PC-3 (cell line): Measurements from ENCODE around the gene SLAMF7. TPM values are rescaled to one million over a fixed set of nuclear protein-coding genes. Genes with fewer than 3 reads are reported as not detected.

Experiments
- ATAC-seq: fragments of 200-7000 bp; cut with Tn5 transposase; 2 replicates; pipeline ENCODE4 v1.9.1; 2020; ENCODE audit warnings: mild to moderate bottlenecking, moderate library complexity
- BruUV-seq: library from RNA; stranded (reverse); fragments of 400-500 nt; replicated peaks from 2 replicates; lab custom pipeline; 2021; lab: Mats Ljungman, UMichigan
- CTCF ChIA-PET: fragments of 300-600 bp; sonication (Branson Sonifier 250); formaldehyde crosslinking; loops from one replicate; lab custom pipeline; 2022; ENCODE audit warnings: antibody characterized with exemption; lab: Charles Lee
- POLR2A ChIA-PET: fragments of 300-600 bp; sonication (Branson Sonifier 250); formaldehyde crosslinking; loops from one replicate; lab custom pipeline; 2022; ENCODE audit warnings: antibody characterized with exemption; ENCODE audit not compliant: unreplicated experiment; lab: Charles Lee
- DNase-seq: peaks from one replicate; pipeline ENCODE4 v3.0.0-alpha.2; 2015
- H2AFZ ChIP-seq: fragments of 300-600 bp; sonication (generic); 2 replicates; pipeline ENCODE4 v1.6.0; 2016; ENCODE audit warnings: antibody characterized with exemption, low read length
- H3F3A ChIP-seq: fragments of 300-600 bp; sonication (generic); one replicate; pipeline ENCODE4 v1.6.0; 2017; ENCODE audit warnings: antibody characterized with exemption, low read length, control low read depth, mild to moderate bottlenecking; ENCODE audit not compliant: unreplicated experiment
- H3K27ac ChIP-seq: fragments of 300-600 bp; sonication (generic); 2 replicates; pipeline ENCODE4 v1.5.1; 2016; ENCODE audit warnings: mild to moderate bottlenecking, low read length
- H3K27me3 ChIP-seq: fragments of 300-600 bp; sonication (generic); 2 replicates; pipeline ENCODE4 v1.6.1; 2016; ENCODE audit warnings: low read length, mixed read lengths
- H3K36me3 ChIP-seq: fragments of 300-600 bp; sonication (generic); 2 replicates; pipeline ENCODE4 v1.6.1; 2016; ENCODE audit warnings: low read depth, mixed run types, low read length, mixed read lengths
- H3K4me1 ChIP-seq: fragments of 300-600 bp; sonication (generic); 2 replicates; pipeline ENCODE4 v1.5.1; 2016; ENCODE audit warnings: low read length; ENCODE audit not compliant: insufficient read depth
- H3K4me2 ChIP-seq: fragments of 300-600 bp; sonication (generic); 2 replicates; pipeline ENCODE4 v1.6.0; 2016; ENCODE audit warnings: low read length
- H3K4me3 ChIP-seq: fragments of 300-600 bp; sonication (generic); 2 replicates; pipeline ENCODE4 v1.5.1; 2016; ENCODE audit warnings: mild to moderate bottlenecking, low read length, mixed read lengths
- H3K79me2 ChIP-seq: fragments of 300-600 bp; sonication (generic); 2 replicates; pipeline ENCODE4 v1.6.1; 2017; ENCODE audit warnings: low read length, mixed read lengths
- H3K9ac ChIP-seq: fragments of 300-600 bp; sonication (generic); 2 replicates; pipeline ENCODE4 v1.6.0; 2016; ENCODE audit warnings: mild to moderate bottlenecking, low read length
- H3K9me2 ChIP-seq: fragments of 300-600 bp; sonication (generic); replicated peaks from 2 replicates; pipeline ENCODE4 v1.6.1; 2016; ENCODE audit warnings: mixed run types, low read length, mixed read lengths
- H3K9me3 ChIP-seq: fragments of 300-600 bp; sonication (generic); 2 replicates; pipeline ENCODE4 v1.6.1; 2016; ENCODE audit warnings: low read length, mixed read lengths
- H4K20me1 ChIP-seq: fragments of 300-600 bp; sonication (generic); 2 replicates; pipeline ENCODE4 v1.6.1; 2016; ENCODE audit warnings: low read length, mixed read lengths
- CTCF ChIP-seq: fragments of 300-600 bp; sonication (generic); conservative IDR thresholded peaks from 2 replicates; pipeline ENCODE4 v1.5.1; 2017; ENCODE audit warnings: antibody characterized with exemption, low read depth, mild to moderate bottlenecking, low read length
- EZH2 ChIP-seq: fragments of 300-600 bp; sonication (generic); IDR thresholded peaks from one replicate; pipeline ENCODE4 v1.6.1; 2017; ENCODE audit warnings: antibody characterized with exemption, mild to moderate bottlenecking, low read length; ENCODE audit not compliant: unreplicated experiment
- EZH2phosphoT487 ChIP-seq: fragments of 300-600 bp; sonication (generic); IDR thresholded peaks from 2 replicates; pipeline ENCODE4 v1.6.1; 2018; ENCODE audit warnings: mild to moderate bottlenecking, antibody characterized with exemption, low read length, borderline replicate concordance
- intact Hi-C: fragments of 100-400 bp; cut with micrococcal nuclease; formaldehyde crosslinking; loops from 2 replicates; pipeline ENCODE4 v1.9.0; 2023
- total RNA-seq: library from RNA; depleted of rRNA; stranded (reverse); fragments of >200 nt; gene quantifications from 2 replicates; pipeline ENCODE4 v1.2.3, GENCODE V29; 2014

The SLAMF7 gene
- total RNA-seq, 1 experiment from 2014 or later: 0.15 TPM

GRCh38 chr1:160777486-160778089 is 38.5 kb downstream of the SLAMF7 start:
- Histone ChIP-seq H3K79me2 (no peaks in the 10 kb centered on the region), H3K4me2 (no peak overlapping the region), H4K20me1 (no peaks in the 10 kb centered on the region), H3K36me3 (no peaks in the 10 kb centered on the region), H3K9me2 (no peaks in the 10 kb centered on the region), H2AFZ (no peak overlapping the region), H3K4me1 (peaks cover 28% of the 10 kb centered on the region), H3K9me3 (no peaks in the 10 kb centered on the region), H3K27me3 (no peaks in the 10 kb centered on the region), H3K27ac (no peak overlapping the region), H3F3A (no peaks in the 10 kb centered on the region), H3K9ac (no peak overlapping the region), H3K4me3 (no peak overlapping the region)
- peak; percentile 53; the same call in 1 of the 2 replicates for ATAC-seq
- no peak for TF ChIP-seq EZH2phosphoT487
- peak; percentile 75 for TF ChIP-seq CTCF
- DNase-seq: peak; percentile 70
- CTCF ChIA-PET: interaction anchor here (0.6 to 1.6 kb wide), 4 partner anchors 148 to 294 kb away, joined by 3 to 8 read pairs (median 4); partner anchors contain the start of gene ITLN2
- intact Hi-C loops: loop anchor here (2.0 kb wide), 1 partner anchor 173 kb away; no protein-coding TSS in a partner anchor
- no TSS peak for BruUV-seq
- POLR2A ChIA-PET: no interaction called here

GRCh38 chr1:160778976-160779375 is 39.9 kb downstream of the SLAMF7 start:
- H3K4me1 ChIP-seq: peaks cover 28% of the 10 kb centered on the region
- no peaks in the 10 kb centered on the region for H3K27me3 ChIP-seq
- DNase-seq (no peak), ATAC-seq (no peak)
- TF ChIP-seq EZH2phosphoT487 (no peak), CTCF (no peak), EZH2 (no peak)
- H3K27ac ChIP-seq: no peak overlapping the region
- no peak overlapping the region for H3K4me3 ChIP-seq
- H4K20me1 ChIP-seq: no peaks in the 10 kb centered on the region
- H3K79me2 ChIP-seq: no peaks in the 10 kb centered on the region
- H3K36me3 ChIP-seq: no peaks in the 10 kb centered on the region
- no peaks in the 10 kb centered on the region for H3K9me2 ChIP-seq
- no peaks in the 10 kb centered on the region for H3K9me3 ChIP-seq
- POLR2A ChIA-PET: no interaction called here
- no peak overlapping the region for H2AFZ ChIP-seq
- H3K4me2 ChIP-seq: no peak overlapping the region
- intact Hi-C loops: no loop called here
- H3F3A ChIP-seq: no peaks in the 10 kb centered on the region
- no TSS peak for BruUV-seq
- CTCF ChIA-PET: no interaction called here
- H3K9ac ChIP-seq: no peak overlapping the region
